ENCODE measurements around the gene MTX1. TPM values are rescaled to one million over a fixed set of nuclear protein-coding genes. Genes with fewer than 3 reads are reported as not detected.
"Not testable (repeated sequence)": the region's sequence is repeated elsewhere in the genome, so short reads cannot be mapped to it uniquely, and the experiment has no call there.

The MTX1 gene
- total and polyA plus RNA-seq, 9 of the 15 experiments (the other 6 are each of a cell fraction or from before 2014, with no cell fraction given) = 29.1 to 98.4 (median 66.9) TPM

GRCh38 chr1:155246796-155247195 is 38.3 kb downstream of the MTX1 start:
- peaks cover 14% of the 10 kb centered on the region; the same call in 2 of the 3 replicates for H3K79me2 ChIP-seq (ENCODE audit: control insufficient read depth, insufficient read depth, low read length)
- H3K27ac ChIP-seq (ENCODE audit: extremely low read depth, low read depth, low read length); H3K9ac ChIP-seq (ENCODE audit: insufficient read depth in 1 of 2, low read depth in 2 of 2, low read length in 2 of 2); intact Hi-C loops (cut with micrococcal nuclease); H3K27me3 ChIP-seq (ENCODE audit: control insufficient read depth in 2 of 2, insufficient read depth in 2 of 2, low read length in 2 of 2); DNase-seq (ENCODE audit: extremely low read depth in 1 of 4, low spot score in 3 of 4); H3K9me1 ChIP-seq (ENCODE audit: control insufficient read depth, insufficient read depth, low read length); H2AFZ ChIP-seq (ENCODE audit: low read depth, low read length); in situ Hi-C loops (cut with MboI); H3K9me3 ChIP-seq (replicated peaks; ENCODE audit: control insufficient read depth, insufficient read depth, low read depth, low read length); BruUV-seq (replicated peaks); H3K4me3 ChIP-seq; H4K20me1 ChIP-seq (replicated peaks; ENCODE audit: control insufficient read depth, insufficient read depth, low read length); ATAC-seq; FAIRE-seq; H3K4me2 ChIP-seq (ENCODE audit: insufficient read depth, low read length): not testable (repeated sequence)
- POLR2A ChIA-PET = interaction anchor here (0.6 to 1.3 kb wide), 3 partner anchors 20 to 686 kb away, joined by 3 to 7 read pairs (median 4); partner anchors contain the start of gene HCN3
- peaks cover 25% of the 10 kb centered on the region; the same call in 2 of the 3 replicates for H3K36me3 ChIP-seq (ENCODE audit: control insufficient read depth, insufficient read depth, low read length)
- CTCF ChIA-PET (ENCODE audit: low intra/inter-chr PET ratio) = interaction anchor here (1.3 kb wide), 1 partner anchor 78 kb away, joined by 7 read pairs; no protein-coding TSS in a partner anchor
- peaks cover 20 to 44% of the 10 kb centered on the region in 2 experiments; a peak in 4 of 5 replicates for H3K4me1 ChIP-seq (replicated peaks in 1 of 2; ENCODE audit: control insufficient read depth in 2 of 2, insufficient read depth in 2 of 2, low read length in 2 of 2)
- TF ChIP-seq ZNF121 (CRISPR knock-in tag; conservative IDR thresholded peaks at IDR 0.05) = peak; percentile 58
- WGBS (ENCODE audit: insufficient coverage, low coverage, missing lambda C conversion rate) = 88% methylated on average over 3 of the region's 3 CpGs

GRCh38 chr1:155247667-155248553 is 39.4 kb downstream of the MTX1 start:
- Histone ChIP-seq H2AFZ (ENCODE audit: low read depth, low read length) (no peak overlapping the region), H4K20me1 (replicated peaks; ENCODE audit: control insufficient read depth, insufficient read depth, low read length) (no peaks in the 10 kb centered on the region), H3K4me3 (no peak overlapping the region), H3K9me1 (ENCODE audit: control insufficient read depth, insufficient read depth, low read length) (no peaks in the 10 kb centered on the region), H3K79me2 (ENCODE audit: control insufficient read depth, insufficient read depth, low read length) (peaks cover 12% of the 10 kb centered on the region; the same call in 2 of the 3 replicates), H3K4me1 (replicated peaks in 1 of 2; ENCODE audit: control insufficient read depth in 2 of 2, insufficient read depth in 2 of 2, low read length in 2 of 2) (peaks cover 14 to 41% of the 10 kb centered on the region in 2 experiments; a peak in 4 of 5 replicates), H3K36me3 (ENCODE audit: control insufficient read depth, insufficient read depth, low read length) (peaks cover 25% of the 10 kb centered on the region; the same call in 2 of the 3 replicates), H3K27ac (ENCODE audit: extremely low read depth, low read depth, low read length) (no peak overlapping the region), H3K9me3 (replicated peaks; ENCODE audit: control insufficient read depth, insufficient read depth, low read depth, low read length) (no peaks in the 10 kb centered on the region), H3K27me3 (ENCODE audit: control insufficient read depth in 2 of 2, insufficient read depth in 2 of 2, low read length in 2 of 2) (no peaks in the 10 kb centered on the region), H3K4me2 (ENCODE audit: insufficient read depth, low read length) (no peak overlapping the region), H3K9ac (ENCODE audit: insufficient read depth in 1 of 2, low read depth in 2 of 2, low read length in 2 of 2) (0 out of 4 replicates have a peak overlapping the region, but pooled peaks of 1 of the 2 experiments have one; percentile 12)
- no peak for DNase-seq (ENCODE audit: extremely low read depth in 1 of 4, low spot score in 3 of 4)
- intact Hi-C loops (cut with micrococcal nuclease) = no loop called here
- in situ Hi-C loops (cut with MboI) = no loop called here
- ChIA-PET CTCF (ENCODE audit: low intra/inter-chr PET ratio) (no interaction called here), POLR2A (interaction anchor here (0.6 to 1.3 kb wide), 6 partner anchors 13 to 275 kb away, joined by 3 to 7 read pairs (median 4); partner anchors contain the start of genes CLK2 and HCN3)
- no peak for TF ChIP-seq CREB1 (IDR thresholded peaks at IDR 0.05)
- TF ChIP-seq CREB1 (CRISPR knock-in tag; IDR thresholded peaks at IDR 0.05) = no peak
- TF ChIP-seq TSHZ1 (CRISPR knock-in tag; IDR thresholded peaks at IDR 0.05) = no peak
- ATAC-seq = no peak
- BruUV-seq (replicated peaks) = no TSS peak
- 85% methylated on average over 18 of the region's 26 CpGs for WGBS (ENCODE audit: insufficient coverage, low coverage, missing lambda C conversion rate)
- no peak for FAIRE-seq

All from K562 (cell line).